GM12878 (cell line): Measurements from ENCODE around the gene PPAN. TPM values are rescaled to one million over a fixed set of nuclear protein-coding genes. Genes with fewer than 3 reads are reported as not detected.

ENCODE experiments used
- ATAC-seq: fragments of 200-7000 bp; cut with Tn5 transposase; 3 replicates; pipeline ENCODE4 v1.9.1; 2020; ENCODE audit warnings: mild to moderate bottlenecking, moderate library complexity
- BruUV-seq: library from RNA; stranded (reverse); fragments of 400-500 nt; replicated peaks from 2 replicates; lab custom pipeline; 2021; lab: Mats Ljungman, UMichigan
- CTCF ChIA-PET: fragments of 300-600 bp; sonication (Branson Sonifier 250); formaldehyde crosslinking; extraction: SDS; loops from one replicate; lab custom pipeline; 2021; ENCODE audit warnings: inconsistent platforms; lab: Yijun Ruan, JAX
- POLR2A ChIA-PET: fragments of 350-600 bp; formaldehyde crosslinking; extraction: SDS; loops from one replicate; lab custom pipeline; 2021; ENCODE audit warnings: inconsistent platforms; lab: Charles Lee
- RAD21 ChIA-PET: fragments of 300-600 bp; sonication (Branson Sonifier 250); formaldehyde crosslinking; loops from one replicate; lab custom pipeline; 2023; ENCODE audit warnings: antibody characterized with exemption; ENCODE audit not compliant: unreplicated experiment; lab: Charles Lee
- SMC1A ChIA-PET: fragments of 300-600 bp; sonication (Branson Sonifier 250); formaldehyde crosslinking; loops from one replicate; lab custom pipeline; 2023; ENCODE audit not compliant: unreplicated experiment, uncharacterized antibody; lab: Charles Lee
- DNase-seq: peaks from one replicate; pipeline ENCODE4 v3.0.0-alpha.2; 2011; ENCODE audit warnings: low read depth, low spot score
- FAIRE-seq: peaks from 3 replicates; lab custom pipeline; 2011; peaks lifted over from hg19 to GRCh38; lab: Jason Lieb, UNC
- H2AFZ ChIP-seq: 2 replicates; pipeline ENCODE4 v1.6.0; 2011; ENCODE audit warnings: low read depth, low read length, control low read depth; ENCODE audit not compliant: control insufficient read depth
- H3K27ac ChIP-seq: 2 replicates; pipeline ENCODE4 v1.5.1; 2011; ENCODE audit warnings: control low read depth; ENCODE audit not compliant: control insufficient read depth, insufficient read depth
- H3K27me3 ChIP-seq, 2 experiments: replicated peaks in 1 of 2; 2 replicates each; pipeline versions ENCODE4 v1.6.0 to v1.6.1; 2011; ENCODE audit warnings: low read length in 1 of 2; ENCODE audit not compliant: control insufficient read depth in 2 of 2, insufficient read depth in 2 of 2
- H3K36me3 ChIP-seq, 2 experiments: 2 replicates each; pipeline ENCODE4 v1.5.1; 2011; ENCODE audit warnings: low read length in 1 of 2; ENCODE audit not compliant: control insufficient read depth in 2 of 2, insufficient read depth in 2 of 2
- H3K4me1 ChIP-seq: 2 replicates; pipeline ENCODE4 v1.6.1; 2011; ENCODE audit warnings: mild to moderate bottlenecking, low read length, moderate library complexity, mixed read lengths; ENCODE audit not compliant: control insufficient read depth, insufficient read depth
- H3K4me2 ChIP-seq: 2 replicates; pipeline ENCODE4 v1.6.0; 2011; ENCODE audit warnings: control low read depth; ENCODE audit not compliant: control insufficient read depth, insufficient read depth
- H3K4me3 ChIP-seq: fragments of 200-600 bp; sonication (generic); 2 replicates; pipeline ENCODE4 v1.5.1; 2016
- H3K79me2 ChIP-seq: 2 replicates; pipeline ENCODE4 v1.6.0; 2011; ENCODE audit warnings: low read length; ENCODE audit not compliant: control insufficient read depth, insufficient read depth
- H3K9ac ChIP-seq: 2 replicates; pipeline ENCODE4 v1.8.0; 2011; ENCODE audit warnings: low read length, control low read depth, mixed read lengths; ENCODE audit not compliant: control insufficient read depth, insufficient read depth
- H3K9me3 ChIP-seq: replicated peaks from 3 replicates; pipeline ENCODE4 v1.5.1; 2011; ENCODE audit warnings: mild to moderate bottlenecking, low read length; ENCODE audit not compliant: control insufficient read depth, insufficient read depth
- H4K20me1 ChIP-seq: 2 replicates; pipeline ENCODE4 v1.6.0; 2011; ENCODE audit not compliant: control insufficient read depth, insufficient read depth
- CHD2 ChIP-seq: IDR thresholded peaks from 2 replicates; pipeline ENCODE4 v1.6.1; 2011; ENCODE audit warnings: low read depth, low read length, improper control_type of control experiment, borderline replicate concordance
- NFXL1 ChIP-seq: fragments of 450-650 bp; IDR thresholded peaks from 2 replicates; pipeline ENCODE4 v1.6.1; 2017; ENCODE audit warnings: antibody characterized with exemption, mild to moderate bottlenecking, borderline replicate concordance
- PAX5 ChIP-seq: IDR thresholded peaks from 2 replicates; pipeline ENCODE4 v1.6.1; 2011; ENCODE audit warnings: low read depth, low read length, borderline replicate concordance
- POLR2AphosphoS5 ChIP-seq: IDR thresholded peaks from 2 replicates; pipeline ENCODE4 v1.6.1; 2011; ENCODE audit warnings: mild to moderate bottlenecking, low read length, inconsistent platforms
- USF2 ChIP-seq: IDR thresholded peaks from 2 replicates; pipeline ENCODE4 v1.6.1; 2011; ENCODE audit warnings: low read depth, low read length, improper control_type of control experiment, borderline replicate concordance
- WGBS: methylation state at CpG from one replicate; pipeline ENCODE4 v1.1.6; 2016; ENCODE audit warnings: low lambda C conversion rate; ENCODE audit not compliant: insufficient replicate concordance, insufficient coverage; ENCODE audit errors: missing lambda C conversion rate; 5-methylcytosine and 5-hydroxymethylcytosine counted together
- in situ Hi-C: fragments of 300-500 bp; cut with MboI; formaldehyde crosslinking; loops from 9 replicates; pipeline ENCODE4 v1.14.3; 2018; ENCODE audit warnings: mixed read lengths
- intact Hi-C: fragments of 100-400 bp; cut with micrococcal nuclease; formaldehyde crosslinking; loops from one replicate; pipeline ENCODE4 v1.14.2; 2022; ENCODE audit not compliant: unreplicated experiment
- polyA plus RNA-seq, 11 experiments: library from polyadenylated mRNA; depleted of rRNA in 4 of 11; unstranded in 6 of 11; stranded (reverse) in 5 of 11; fragments of >200 nt; fragmentation: Nextera tagmentation in 4 of 11; fragmentation: Illumina TruSeq in 1 of 11; extraction: Ambion mirVana in 4 of 11; extraction: Trizol in 1 of 11; gene quantifications; 1 replicate in 1 of 11; 2 replicates in 10 of 11; pipeline versions ENCODE4 v1.2.1 to v1.2.3, GENCODE V29; 2011 to 2016; ENCODE audit warnings: inconsistent platforms in 2 of 11, missing spikeins in 2 of 11, low read depth in 1 of 11
- total RNA-seq, 4 experiments: library from RNA; depleted of rRNA in 3 of 4; stranded (reverse); fragments of >200 nt in 3 of 4; fragmentation: Illumina TruSeq in 1 of 4; extraction: Trizol in 1 of 4; gene quantifications; 2 replicates each; pipeline versions ENCODE4 v1.2.1 to v1.2.3, GENCODE V29; 2013 to 2021
- TF ChIP-seq, protein P1 (sequence below): fragments of 450-650 bp; IDR thresholded peaks from 2 replicates; pipeline ENCODE4 v1.6.1; 2016; ENCODE audit warnings: mild to moderate bottlenecking

PPAN gene
- total and polyA plus RNA-seq, 10 of the 15 experiments (the other 5 are each of a cell fraction or from before 2014, with no cell fraction given), result 2.1 to 171 (median 108) TPM

- Histone ChIP-seq H3K4me1 (no peaks in the 10 kb centered on the region), H3K9ac (no peak overlapping the region), H3K27me3 (no peaks in the 10 kb centered on the region), H3K4me2 (no peak overlapping the region), H2AFZ (no peak overlapping the region), H3K36me3 (peaks cover 59 to 65% of the 10 kb centered on the region in 2 experiments), H4K20me1 (no peaks in the 10 kb centered on the region), H3K9me3 (no peaks in the 10 kb centered on the region), H3K79me2 (no peaks in the 10 kb centered on the region), H3K27ac (no peak overlapping the region), H3K4me3 (no peak overlapping the region)
- DNase-seq, result no peak
- RAD21 ChIA-PET, result no interaction called here
- WGBS, result 94% methylated on average over 11 of the region's 11 CpGs
- POLR2A ChIA-PET, result interaction anchor here (0.6 to 1.9 kb wide), 3 partner anchors 12 to 22 kb away, joined by 4 to 8 read pairs (median 6); no protein-coding TSS in a partner anchor
- TF ChIP-seq NFXL1, result no peak
- no peak for TF ChIP-seq USF2
- no peak; the same call in 1 of the 2 replicates for TF ChIP-seq POLR2AphosphoS5
- no peak for TF ChIP-seq CHD2
- peak; percentile 37; the same call in 1 of the 2 replicates for TF ChIP-seq PAX5
- TF ChIP-seq, protein P1, sequence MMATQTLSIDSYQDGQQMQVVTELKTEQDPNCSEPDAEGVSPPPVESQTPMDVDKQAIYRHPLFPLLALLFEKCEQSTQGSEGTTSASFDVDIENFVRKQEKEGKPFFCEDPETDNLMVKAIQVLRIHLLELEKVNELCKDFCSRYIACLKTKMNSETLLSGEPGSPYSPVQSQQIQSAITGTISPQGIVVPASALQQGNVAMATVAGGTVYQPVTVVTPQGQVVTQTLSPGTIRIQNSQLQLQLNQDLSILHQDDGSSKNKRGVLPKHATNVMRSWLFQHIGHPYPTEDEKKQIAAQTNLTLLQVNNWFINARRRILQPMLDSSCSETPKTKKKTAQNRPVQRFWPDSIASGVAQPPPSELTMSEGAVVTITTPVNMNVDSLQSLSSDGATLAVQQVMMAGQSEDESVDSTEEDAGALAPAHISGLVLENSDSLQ, result no peak
- no TSS peak for BruUV-seq
- no peak for ATAC-seq
- CTCF ChIA-PET, result interaction anchor here (1.1 to 1.3 kb wide), 2 partner anchors 23 to 115 kb away, joined by 3 to 4 read pairs; no protein-coding TSS in a partner anchor
- no peak for FAIRE-seq
- intact Hi-C loops, result no loop called here
- SMC1A ChIA-PET, result interaction anchor here (0.9 kb wide), 1 partner anchor 106 kb away, joined by 3 read pairs; no protein-coding TSS in a partner anchor
- in situ Hi-C loops, result no loop called here
Observed at GRCh38 chr19:10143681-10144080, 37.5 kb downstream of the PPAN start.
